GM12891 (cell line): ENCODE results near the gene AK3.
A peak's percentile ranks its signal among the peaks of the same experiment; 100 is the strongest.

Experiments
- DNase-seq: peaks from one replicate; pipeline ENCODE4 v3.0.0; 2011; ENCODE audit warnings: low spot score; ENCODE audit not compliant: insufficient read length
- FAIRE-seq: peaks from 2 replicates; lab custom pipeline; 2011; peaks lifted over from hg19 to GRCh38; lab: Jason Lieb, UNC
- PAX5 ChIP-seq: IDR thresholded peaks from 2 replicates; pipeline ENCODE4 v1.6.1; 2011; ENCODE audit warnings: low read length, moderate library complexity, mild to moderate bottlenecking; ENCODE audit not compliant: insufficient read depth, severe bottlenecking
- POLR2A ChIP-seq: IDR thresholded peaks from 2 replicates; pipeline ENCODE4 v1.6.1; 2011; ENCODE audit warnings: low read depth, low read length, control low read depth
- POLR2AphosphoS5 ChIP-seq: IDR thresholded peaks from 2 replicates; pipeline ENCODE4 v1.6.1; 2011; ENCODE audit warnings: low read depth, low read length, control low read depth
- POU2F2 ChIP-seq: IDR thresholded peaks from 2 replicates; pipeline ENCODE4 v1.6.1; 2011; ENCODE audit warnings: low read depth, mild to moderate bottlenecking, control low read depth, low read length, moderate library complexity
- SPI1 ChIP-seq: IDR thresholded peaks from 2 replicates; pipeline ENCODE4 v1.6.1; 2011; ENCODE audit warnings: low read depth, low read length, control low read depth
- TAF1 ChIP-seq: IDR thresholded peaks from 2 replicates; pipeline ENCODE4 v1.6.1; 2011; ENCODE audit warnings: low read depth, low read length, control low read depth

AK3 gene

GRCh38 chr9:4748612-4749011, 7.6 kb upstream of the AK3 start:
- TF ChIP-seq POU2F2 (no peak), POLR2AphosphoS5 (no peak), SPI1 (no peak)
- no peak for DNase-seq
- FAIRE-seq, result no peak

- no peak for FAIRE-seq
- no peak for TF ChIP-seq PAX5
- no peak for TF ChIP-seq POU2F2
- TF ChIP-seq POLR2AphosphoS5, result no peak
- no peak for TF ChIP-seq POLR2A
- no peak for TF ChIP-seq SPI1
- no peak for TF ChIP-seq TAF1
- no peak for DNase-seq
Measured at GRCh38 chr9:4746278-4747030, 5.5 kb upstream of the AK3 start.

- FAIRE-seq (no peak), DNase-seq (no peak)
- no peak for TF ChIP-seq POLR2AphosphoS5
- no peak for TF ChIP-seq PAX5
Measured at GRCh38 chr9:4743131-4743875, 2.3 kb upstream of the AK3 start.

GRCh38 chr9:4742246-4742645, 1.2 kb upstream of the AK3 start:
- FAIRE-seq (no peak), DNase-seq (no peak)
- TF ChIP-seq POLR2A, result no peak
- no peak for TF ChIP-seq TAF1
- TF ChIP-seq PAX5, result no peak
- TF ChIP-seq POU2F2, result no peak
- TF ChIP-seq SPI1, result no peak
- TF ChIP-seq POLR2AphosphoS5, result no peak

DNA sequence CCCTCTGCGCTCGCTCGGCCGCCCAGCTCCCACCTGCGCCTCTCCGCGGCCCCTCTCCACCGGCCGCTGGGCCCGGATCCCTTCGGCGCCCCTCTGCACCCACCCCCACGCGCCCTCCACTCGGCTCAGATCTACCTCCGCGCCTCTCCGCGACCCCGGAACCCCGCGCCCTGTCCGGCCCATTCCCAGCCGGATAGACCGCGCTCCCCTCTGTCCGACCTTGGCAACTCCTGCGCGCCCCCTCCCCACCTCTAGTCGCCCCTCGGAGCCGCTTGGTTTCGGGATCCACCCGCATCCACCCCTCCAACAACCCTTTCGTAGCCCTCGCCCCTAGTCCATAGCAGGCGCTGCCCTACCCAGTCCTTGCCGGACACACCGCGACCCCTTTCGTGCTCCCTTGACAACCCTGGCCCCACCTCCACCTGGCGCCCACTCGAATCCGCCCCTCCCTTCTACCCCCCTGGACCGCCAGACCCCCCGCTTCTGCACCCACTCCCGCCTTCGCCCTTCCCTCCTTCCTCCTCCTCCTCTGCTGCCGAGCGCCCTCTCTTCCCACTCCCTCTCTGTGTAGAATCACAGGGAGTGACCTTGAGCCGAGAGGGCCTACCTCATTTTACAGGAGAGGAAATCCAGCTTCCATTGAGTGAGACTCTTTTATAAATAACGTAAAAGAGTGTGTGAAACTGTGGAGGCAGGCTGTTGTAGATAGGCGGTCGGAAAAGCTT, 525 bp upstream of the AK3 start:
- DNase-seq, result no peak
- FAIRE-seq, result peak; percentile 47
- TF ChIP-seq PAX5, result no peak
- TF ChIP-seq TAF1, result no peak
- no peak for TF ChIP-seq POLR2AphosphoS5
- no peak for TF ChIP-seq POLR2A
- TF ChIP-seq POU2F2, result no peak
- TF ChIP-seq SPI1, result no peak

- DNase-seq, result no peak
- no peak for FAIRE-seq
- TF ChIP-seq POLR2AphosphoS5 (no peak), POLR2A (no peak), TAF1 (no peak), POU2F2 (no peak), PAX5 (no peak), SPI1 (no peak)
Measured at GRCh38 chr9:4740388-4740637, 689 bp downstream of the AK3 start.

- TF ChIP-seq SPI1, result no peak
- FAIRE-seq (no peak), DNase-seq (no peak)
Measured at GRCh38 chr9:4739587-4740387, 1.2 kb downstream of the AK3 start.

GRCh38 chr9:4738866-4739586, 2.0 kb downstream of the AK3 start:
- DNase-seq, result no peak
- FAIRE-seq, result peak; percentile 66
- TF ChIP-seq POLR2AphosphoS5 (no peak), TAF1 (no peak), SPI1 (no peak), PAX5 (no peak), POU2F2 (no peak), POLR2A (no peak)

GRCh38 chr9:4734150-4734549, 6.9 kb downstream of the AK3 start:
- no peak for TF ChIP-seq POU2F2
- TF ChIP-seq SPI1, result no peak
- no peak for TF ChIP-seq TAF1
- no peak for TF ChIP-seq POLR2AphosphoS5
- TF ChIP-seq PAX5, result no peak
- TF ChIP-seq POLR2A, result no peak
- DNase-seq (no peak), FAIRE-seq (peak; percentile 35)
